HG03432 (cell line): Measurements from ENCODE around the gene PCIF1.
"Not testable (repeated sequence)": the region's sequence is repeated elsewhere in the genome, so short reads cannot be mapped to it uniquely, and the experiment has no call there.

ENCODE experiments used
- ATAC-seq: cut with Tn5 transposase; IDR thresholded peaks from one replicate; pipeline ENCODE4 v1.9.1; 2021; ENCODE audit warnings: mild to moderate bottlenecking, moderate library complexity; ENCODE audit not compliant: unreplicated experiment

Gene PCIF1

GRCh38 chr20:45946149-45946970 lies 11.9 kb downstream of the PCIF1 start:
- ATAC-seq = no peak

GRCh38 chr20:45947110-45947866 lies 12.8 kb downstream of the PCIF1 start:
- no peak for ATAC-seq

GRCh38 chr20:45948261-45948733 lies 13.8 kb downstream of the PCIF1 start:
- ATAC-seq = no peak

GRCh38 chr20:45948742-45949541 lies 14.5 kb downstream of the PCIF1 start:
- ATAC-seq = no peak

GRCh38 chr20:45949542-45950329 lies 15.3 kb downstream of the PCIF1 start:
- ATAC-seq = no peak

- ATAC-seq = no peak
Observed at GRCh38 chr20:45950330-45950646, 15.8 kb downstream of the PCIF1 start.

GRCh38 chr20:45951925-45952834 lies 17.7 kb downstream of the PCIF1 start:
- no peak for ATAC-seq

GRCh38 chr20:45952861-45953260 lies 18.4 kb downstream of the PCIF1 start:
- no peak for ATAC-seq

- ATAC-seq = no peak
Observed at GRCh38 chr20:45953672-45954071, 19.2 kb downstream of the PCIF1 start.

- not testable (repeated sequence) for ATAC-seq
Observed at GRCh38 chr20:45956326-45956725, 21.8 kb downstream of the PCIF1 start.

- no peak for ATAC-seq
Observed at GRCh38 chr20:45957021-45957941, 22.8 kb downstream of the PCIF1 start.

GRCh38 chr20:45958593-45958992 lies 24.1 kb downstream of the PCIF1 start:
- ATAC-seq = no peak

- ATAC-seq = no peak
Observed at GRCh38 chr20:45959126-45959525, 24.6 kb downstream of the PCIF1 start.

GRCh38 chr20:45959956-45960630 lies 25.6 kb downstream of the PCIF1 start:
- ATAC-seq = no peak

- no peak for ATAC-seq
Observed at GRCh38 chr20:45962031-45962755, 27.7 kb downstream of the PCIF1 start.

GRCh38 chr20:45963059-45964005 lies 28.8 kb downstream of the PCIF1 start:
- no peak for ATAC-seq
